Type B pancreatic cell (in vitro differentiated cells): ENCODE data around the gene PTPRS. TPM values are rescaled to one million over a fixed set of nuclear protein-coding genes. Genes with fewer than 3 reads are reported as not detected.

Source experiments
- DNase-seq: peaks from one replicate; pipeline ENCODE4 v3.0.0; 2021; ENCODE audit warnings: mixed read lengths; ENCODE audit not compliant: unreplicated experiment; ENCODE audit errors: extremely low spot score
- H3K27ac Mint-ChIP-seq: 2 replicates; pipeline ENCODE4 v1.8.0; 2021; ENCODE audit warnings: mild to moderate bottlenecking, mixed read lengths
- H3K27me3 Mint-ChIP-seq: 2 replicates; pipeline ENCODE4 v1.8.0; 2021; ENCODE audit warnings: mixed read lengths
- H3K36me3 Mint-ChIP-seq: 2 replicates; pipeline ENCODE4 v1.8.0; 2021; ENCODE audit warnings: mixed read lengths
- H3K4me1 Mint-ChIP-seq: one replicate; pipeline ENCODE4 v1.8.0; 2021; ENCODE audit warnings: mixed read lengths; ENCODE audit not compliant: unreplicated experiment
- H3K4me3 Mint-ChIP-seq: 2 replicates; pipeline ENCODE4 v1.8.0; 2021; ENCODE audit warnings: mild to moderate bottlenecking, mixed read lengths
- H3K9me3 Mint-ChIP-seq: 2 replicates; pipeline ENCODE4 v1.8.0; 2021; ENCODE audit warnings: mixed read lengths
- total RNA-seq: library from RNA; stranded (reverse); gene quantifications from 2 replicates; pipeline ENCODE4 v1.2.1, GENCODE V29; 2021; ENCODE audit warnings: low replicate concordance
- TF ChIP-seq, protein P1 (sequence below): fragments of 200-600 bp; sonication (generic); conservative IDR thresholded peaks from 2 replicates; pipeline ENCODE4 v1.5.0; 2021; ENCODE audit warnings: antibody characterized with exemption, mild to moderate bottlenecking

The PTPRS gene
- total RNA-seq, 1 donor from 2014 or later = 234 TPM

DNA sequence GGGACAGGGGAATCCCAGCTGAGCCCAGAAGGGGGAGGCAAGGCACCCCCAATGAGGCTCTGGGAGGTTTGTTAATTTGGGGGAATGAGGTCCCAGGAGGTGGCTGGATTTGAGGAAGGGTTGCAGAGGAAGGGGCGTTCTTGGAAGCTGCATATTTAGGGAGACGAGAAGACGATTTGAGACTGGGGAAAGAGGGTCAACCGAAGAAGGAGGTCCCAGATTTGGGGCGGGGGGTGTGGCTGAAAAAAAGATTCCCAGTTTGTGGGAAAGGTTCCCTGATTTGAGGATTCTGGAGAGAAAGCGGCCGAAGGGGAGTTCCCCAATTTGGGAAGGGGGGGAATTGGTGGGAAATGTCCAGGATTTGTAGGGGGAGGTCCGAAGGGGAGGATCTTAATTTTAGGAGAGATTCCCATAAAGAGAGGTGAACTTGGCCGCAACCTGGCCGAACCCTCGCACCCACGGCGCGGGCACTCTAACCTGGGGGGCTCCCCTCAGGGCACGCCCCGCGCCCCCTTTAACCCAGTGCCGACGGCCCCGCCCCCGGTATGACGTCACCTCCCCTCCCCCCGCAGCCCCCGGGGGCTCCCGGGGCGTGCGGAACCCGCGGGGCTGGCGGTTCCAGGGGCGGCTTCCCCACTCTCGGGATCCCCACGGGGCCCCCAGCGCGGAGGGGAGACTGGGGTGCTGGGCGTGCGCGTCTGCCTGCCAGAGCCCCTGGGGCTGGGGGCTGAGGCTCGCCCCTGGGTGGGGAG, 1.2 kb downstream of the PTPRS start:
- H3K36me3 Mint-ChIP-seq = no peaks in the 10 kb centered on the region
- no peak for DNase-seq
- H3K27ac Mint-ChIP-seq = peak overlapping the region; percentile 88
- H3K4me3 Mint-ChIP-seq = peak overlapping the region; percentile 90
- H3K9me3 Mint-ChIP-seq = no peaks in the 10 kb centered on the region
- TF ChIP-seq, protein P1, sequence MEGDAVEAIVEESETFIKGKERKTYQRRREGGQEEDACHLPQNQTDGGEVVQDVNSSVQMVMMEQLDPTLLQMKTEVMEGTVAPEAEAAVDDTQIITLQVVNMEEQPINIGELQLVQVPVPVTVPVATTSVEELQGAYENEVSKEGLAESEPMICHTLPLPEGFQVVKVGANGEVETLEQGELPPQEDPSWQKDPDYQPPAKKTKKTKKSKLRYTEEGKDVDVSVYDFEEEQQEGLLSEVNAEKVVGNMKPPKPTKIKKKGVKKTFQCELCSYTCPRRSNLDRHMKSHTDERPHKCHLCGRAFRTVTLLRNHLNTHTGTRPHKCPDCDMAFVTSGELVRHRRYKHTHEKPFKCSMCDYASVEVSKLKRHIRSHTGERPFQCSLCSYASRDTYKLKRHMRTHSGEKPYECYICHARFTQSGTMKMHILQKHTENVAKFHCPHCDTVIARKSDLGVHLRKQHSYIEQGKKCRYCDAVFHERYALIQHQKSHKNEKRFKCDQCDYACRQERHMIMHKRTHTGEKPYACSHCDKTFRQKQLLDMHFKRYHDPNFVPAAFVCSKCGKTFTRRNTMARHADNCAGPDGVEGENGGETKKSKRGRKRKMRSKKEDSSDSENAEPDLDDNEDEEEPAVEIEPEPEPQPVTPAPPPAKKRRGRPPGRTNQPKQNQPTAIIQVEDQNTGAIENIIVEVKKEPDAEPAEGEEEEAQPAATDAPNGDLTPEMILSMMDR = no peak
- H3K4me1 Mint-ChIP-seq = peaks cover 21% of the 10 kb centered on the region
- peaks cover 53% of the 10 kb centered on the region for H3K27me3 Mint-ChIP-seq

DNA sequence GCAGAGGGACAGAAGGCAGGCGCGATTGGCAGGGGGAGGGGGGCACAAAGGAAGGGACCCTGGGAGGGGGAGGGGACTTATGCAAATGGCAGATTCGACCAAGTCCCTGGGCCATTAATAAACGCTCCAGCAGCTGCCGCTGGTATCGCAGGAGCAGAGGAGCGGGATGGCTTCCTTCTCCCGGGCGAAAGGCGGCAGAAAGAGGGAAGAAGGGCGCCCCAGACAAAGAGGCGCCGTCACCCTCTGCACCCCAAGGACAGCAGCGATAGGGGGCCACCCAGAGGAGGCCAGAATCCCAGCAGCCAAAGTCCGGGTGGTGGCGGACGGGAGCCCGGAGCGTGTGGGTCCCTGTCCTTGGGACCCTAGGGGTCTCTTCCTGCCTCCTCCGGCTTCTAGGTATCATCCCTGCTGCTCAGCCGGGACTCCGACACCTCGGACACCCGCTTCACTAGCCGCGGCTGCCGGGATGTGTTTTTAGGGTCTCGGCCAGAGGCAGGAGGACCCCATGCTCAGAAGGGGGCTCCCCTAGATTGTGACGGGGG, 1.9 kb downstream of the PTPRS start:
- Mint-ChIP-seq H3K27me3 (peaks cover 53% of the 10 kb centered on the region), H3K4me1 (peaks cover 21% of the 10 kb centered on the region), H3K36me3 (no peaks in the 10 kb centered on the region), H3K9me3 (no peaks in the 10 kb centered on the region), H3K27ac (peak overlapping the region; percentile 88), H3K4me3 (peak overlapping the region; percentile 90)
- no peak for DNase-seq
- TF ChIP-seq, protein P1 = no peak

DNA sequence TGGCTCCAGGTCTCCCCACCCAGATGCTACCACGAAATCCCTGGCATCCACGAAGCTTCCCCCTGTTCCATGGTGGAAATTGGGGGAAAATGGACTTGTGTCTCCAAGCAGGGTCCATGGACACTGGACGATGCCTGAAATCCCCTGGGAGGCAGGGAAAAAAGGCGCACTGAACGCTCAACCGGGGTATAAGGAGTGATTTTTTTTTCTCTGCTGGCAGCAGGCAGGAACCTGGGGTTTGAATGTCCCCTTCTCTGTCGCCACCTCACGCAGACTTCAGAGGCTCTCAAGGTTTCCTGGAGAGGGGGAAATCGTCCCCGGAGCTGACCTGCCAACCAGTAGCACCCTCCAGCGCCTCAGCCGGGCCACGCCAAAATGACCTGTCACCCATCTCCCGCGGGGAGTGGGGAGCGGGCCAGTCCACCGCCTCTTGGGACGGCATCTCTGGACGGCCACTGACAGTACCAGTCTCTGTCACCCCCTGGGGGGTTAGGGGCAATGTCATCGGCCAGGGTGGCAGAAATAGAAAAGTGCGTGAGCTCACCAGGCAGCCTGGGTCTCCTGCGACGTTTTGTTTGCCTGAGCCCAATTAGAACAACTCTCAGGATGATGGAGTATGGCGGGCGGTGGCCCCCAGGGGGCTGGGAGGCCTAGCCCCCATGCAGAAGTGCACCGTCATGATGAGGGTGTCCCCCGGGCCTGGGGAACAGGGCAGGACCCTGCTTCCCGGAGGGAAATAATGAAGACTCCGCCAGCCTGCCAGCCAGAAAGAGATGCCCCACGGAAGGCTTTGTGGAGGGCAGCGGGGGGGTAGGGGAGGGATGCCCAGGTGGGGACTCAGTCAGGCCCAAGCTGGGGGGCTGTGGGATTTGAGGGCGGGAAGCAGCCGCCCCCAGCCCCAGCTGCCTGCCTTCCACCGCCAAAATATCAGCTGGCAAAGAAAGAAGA, 2.6 kb downstream of the PTPRS start:
- TF ChIP-seq, protein P1 = no peak
- H3K4me1 Mint-ChIP-seq = peaks cover 21% of the 10 kb centered on the region
- no peak for DNase-seq
- peak overlapping the region; percentile 90 for H3K4me3 Mint-ChIP-seq
- no peak overlapping the region for H3K27ac Mint-ChIP-seq
- no peaks in the 10 kb centered on the region for H3K36me3 Mint-ChIP-seq
- H3K27me3 Mint-ChIP-seq = peaks cover 51% of the 10 kb centered on the region
- H3K9me3 Mint-ChIP-seq = no peaks in the 10 kb centered on the region

DNA sequence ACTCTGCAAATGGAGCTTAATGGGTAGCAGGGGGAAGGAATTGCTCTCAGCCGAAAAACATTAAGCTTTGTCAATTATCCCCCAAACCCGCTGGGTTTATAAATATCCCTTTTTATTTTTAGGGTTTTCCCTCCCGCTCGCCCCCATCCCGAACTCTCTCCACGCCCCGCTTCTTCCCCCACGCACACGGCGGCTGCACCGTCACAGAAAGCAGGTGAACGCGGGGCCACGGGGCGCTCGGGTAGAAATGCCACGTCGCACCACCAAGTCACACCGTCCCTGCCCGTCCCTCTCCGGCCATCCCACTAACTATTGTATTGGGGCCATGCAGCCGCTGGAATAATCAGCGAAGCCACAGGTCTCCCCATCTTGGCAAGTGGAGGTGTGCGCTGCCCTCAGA, 3.5 kb downstream of the PTPRS start:
- peak overlapping the region; percentile 60 for H3K4me3 Mint-ChIP-seq
- H3K9me3 Mint-ChIP-seq = no peaks in the 10 kb centered on the region
- TF ChIP-seq, protein P1 = no peak

DNA sequence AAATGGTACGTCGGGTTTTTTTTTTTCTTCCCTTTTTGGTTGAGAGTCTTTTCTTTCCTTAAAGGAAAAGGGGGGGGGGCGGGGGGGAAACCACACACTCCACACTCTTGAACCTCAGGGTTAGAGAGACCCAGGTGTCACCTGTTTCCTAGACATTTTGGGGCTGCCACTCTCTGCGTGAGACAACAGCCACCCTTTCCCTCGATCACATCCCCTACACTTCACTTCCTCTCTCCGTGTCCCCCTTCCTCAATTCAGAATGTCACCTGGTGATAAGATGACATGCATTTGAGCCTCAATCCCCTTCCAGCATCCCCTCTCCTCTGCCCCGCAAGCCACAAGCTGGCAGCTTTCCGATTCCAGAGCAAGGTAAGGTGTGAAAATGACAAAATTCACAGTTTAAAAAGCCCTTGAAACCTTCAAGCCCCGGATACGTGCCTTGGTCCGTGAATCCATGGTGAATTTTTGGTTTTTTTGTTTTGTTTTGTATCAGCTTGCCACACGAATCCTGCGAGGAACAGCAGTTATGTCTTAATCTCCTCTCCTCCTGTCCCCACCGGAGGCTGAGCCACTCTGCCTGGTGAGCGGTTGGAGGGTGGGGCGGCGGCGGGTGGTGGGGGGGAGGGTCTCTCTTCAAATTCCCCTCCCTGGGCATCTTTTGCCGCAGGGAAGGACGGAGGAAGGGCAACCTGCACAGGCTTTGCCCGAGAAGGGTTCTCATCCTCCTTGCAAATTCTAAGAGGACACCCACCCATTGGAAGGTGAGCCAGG, 4.2 kb downstream of the PTPRS start:
- H3K27ac Mint-ChIP-seq = no peak overlapping the region
- H3K36me3 Mint-ChIP-seq = no peaks in the 10 kb centered on the region
- H3K4me3 Mint-ChIP-seq = peak overlapping the region; percentile 12
- H3K9me3 Mint-ChIP-seq = no peaks in the 10 kb centered on the region
- TF ChIP-seq, protein P1 = no peak
- no peak for DNase-seq
- peaks cover 40% of the 10 kb centered on the region for H3K27me3 Mint-ChIP-seq
- peaks cover 21% of the 10 kb centered on the region for H3K4me1 Mint-ChIP-seq

More for the DNA sequence above, 3.5 kb downstream of the PTPRS start:
- no peak overlapping the region for H3K27ac Mint-ChIP-seq
- no peak for DNase-seq
- H3K27me3 Mint-ChIP-seq = peaks cover 46% of the 10 kb centered on the region
- no peaks in the 10 kb centered on the region for H3K36me3 Mint-ChIP-seq
- peaks cover 21% of the 10 kb centered on the region for H3K4me1 Mint-ChIP-seq
